CD4-positive, CD25-positive, alpha-beta regulatory T cell (primary cell): ENCODE measurements around the gene LIMD2. TPM values are rescaled to one million over a fixed set of nuclear protein-coding genes. Genes with fewer than 3 reads are reported as not detected.

Source experiments
- ATAC-seq, 2 donors: fragments of 150-1000 bp; cut with Tn5 transposase; one replicate each; pipeline ENCODE4 v1.10.0; 2021; ENCODE audit warnings: low read depth in 2 of 2, moderate number of reproducible peaks in 2 of 2, moderate library complexity in 1 of 2
- DNase-seq, 3 donors: peaks; one replicate each; pipeline versions ENCODE4 v3.0.0 to v3.0.0-alpha.2; 2012 to 2022; ENCODE audit warnings: mixed read lengths in 1 of 3
- H3K27ac ChIP-seq: one replicate; pipeline ENCODE4 v1.7.0; 2013; ENCODE audit warnings: mild to moderate bottlenecking, low read length; ENCODE audit not compliant: insufficient read depth, poor library complexity, severe bottlenecking
- H3K27me3 ChIP-seq: one replicate; pipeline ENCODE4 v1.7.0; 2013; ENCODE audit warnings: low read length; ENCODE audit not compliant: control insufficient read depth, insufficient read depth
- H3K36me3 ChIP-seq: one replicate; pipeline ENCODE4 v1.7.0; 2013; ENCODE audit warnings: mild to moderate bottlenecking, low read length, moderate library complexity; ENCODE audit not compliant: control insufficient read depth, insufficient read depth
- H3K4me1 ChIP-seq: 2 replicates; pipeline ENCODE4 v1.7.0; 2013; ENCODE audit warnings: mild to moderate bottlenecking, low read length; ENCODE audit not compliant: insufficient read depth, control insufficient read depth, poor library complexity, severe bottlenecking
- H3K4me3 ChIP-seq: one replicate; pipeline ENCODE4 v1.7.0; 2013; ENCODE audit warnings: low read depth, mild to moderate bottlenecking, low read length, moderate library complexity
- H3K9me3 ChIP-seq, 2 experiments: 1 replicate in 1 of 2; 2 replicates in 1 of 2; pipeline ENCODE4 v1.7.0; 2013; ENCODE audit warnings: low read length in 2 of 2, mild to moderate bottlenecking in 1 of 2, moderate library complexity in 1 of 2; ENCODE audit not compliant: control insufficient read depth in 2 of 2
- H3K27ac Mint-ChIP-seq, 3 donors: one replicate each; pipeline ENCODE4 v1.8.0; 2020 to 2022; ENCODE audit warnings: mild to moderate bottlenecking in 3 of 3, mixed read lengths in 3 of 3, moderate library complexity in 2 of 3
- H3K27me3 Mint-ChIP-seq: one replicate; pipeline ENCODE4 v1.8.0; 2022; ENCODE audit warnings: mild to moderate bottlenecking, mixed read lengths
- H3K36me3 Mint-ChIP-seq: one replicate; pipeline ENCODE4 v1.8.0; 2020; ENCODE audit warnings: mixed read lengths
- H3K4me1 Mint-ChIP-seq, 4 donors: one replicate each; pipeline ENCODE4 v1.8.0; 2020 to 2022; ENCODE audit warnings: mixed read lengths in 4 of 4, mild to moderate bottlenecking in 1 of 4
- H3K4me3 Mint-ChIP-seq, 4 donors: one replicate each; pipeline ENCODE4 v1.8.0; 2020 to 2022; ENCODE audit warnings: mild to moderate bottlenecking in 4 of 4, mixed read lengths in 4 of 4, moderate library complexity in 3 of 4
- H3K9me3 Mint-ChIP-seq, 7 donors: one replicate each; pipeline ENCODE4 v1.8.0; 2020 to 2022; ENCODE audit warnings: mixed read lengths in 7 of 7, mild to moderate bottlenecking in 3 of 7, moderate library complexity in 2 of 7
- polyA plus RNA-seq, 4 donors: library from polyadenylated mRNA; unstranded; fragments of 300-500 nt; fragmentation: Illumina TruSeq; gene quantifications; one replicate each; pipeline ENCODE4 v1.2.3, GENCODE V29; 2021
- total RNA-seq: library from RNA; stranded (reverse); gene quantifications from one replicate; pipeline ENCODE4 v1.2.3, GENCODE V29; 2022

The LIMD2 gene
- total and polyA plus RNA-seq, 5 donors from 2014 or later: 408 to 634 (median 471) TPM

GRCh38 chr17:63704836-63705235 is 4.9 kb upstream of the LIMD2 start:
- peaks cover 86% of the 10 kb centered on the region for H3K4me1 ChIP-seq
- H3K27me3 ChIP-seq: no peaks in the 10 kb centered on the region
- peak overlapping the region; percentile 43 for H3K27ac ChIP-seq
- H3K27me3 Mint-ChIP-seq: peaks cover 12% of the 10 kb centered on the region
- peaks cover 21% of the 10 kb centered on the region for H3K36me3 Mint-ChIP-seq
- H3K4me3 ChIP-seq: peak overlapping the region; percentile 43
- DNase-seq (no peak), ATAC-seq (no peak)
- H3K4me1 Mint-ChIP-seq: peaks cover 22 to 82% (median 59%) of the 10 kb centered on the region in 4 donors
- H3K9me3 Mint-ChIP-seq: peaks cover 0 to 2% (median 0%) of the 10 kb centered on the region in 7 donors
- peak overlapping the region; percentile 90 to 95 (median 95) for H3K27ac Mint-ChIP-seq
- no peaks in the 10 kb centered on the region for H3K36me3 ChIP-seq
- H3K9me3 ChIP-seq: no peaks in the 10 kb centered on the region
- H3K4me3 Mint-ChIP-seq: peak overlapping the region in 3 of 4 donors; percentile 77 to 100 (median 93)

GRCh38 chr17:63704259-63704576 is 4.3 kb upstream of the LIMD2 start:
- no peak for DNase-seq

GRCh38 chr17:63703556-63704258 is 3.8 kb upstream of the LIMD2 start:
- Histone ChIP-seq H3K27me3 (no peaks in the 10 kb centered on the region), H3K36me3 (no peaks in the 10 kb centered on the region), H3K9me3 (no peaks in the 10 kb centered on the region), H3K27ac (peak overlapping the region; percentile 93), H3K4me3 (peak overlapping the region; percentile 73), H3K4me1 (peaks cover 74% of the 10 kb centered on the region)
- Mint-ChIP-seq H3K9me3 (peaks cover 0 to 2% (median 0%) of the 10 kb centered on the region in 7 donors), H3K36me3 (peaks cover 21% of the 10 kb centered on the region), H3K4me3 (peak overlapping the region; percentile 93 to 100 (median 96)), H3K4me1 (peaks cover 16 to 71% (median 49%) of the 10 kb centered on the region in 4 donors), H3K27ac (peak overlapping the region; percentile 88 to 99 (median 98)), H3K27me3 (peaks cover 12% of the 10 kb centered on the region)
- ATAC-seq (no peak), DNase-seq (no peak)

More at GRCh38 chr17:63704259-63704576, 4.3 kb upstream of the LIMD2 start:
- peaks cover 0 to 2% (median 0%) of the 10 kb centered on the region in 7 donors for H3K9me3 Mint-ChIP-seq
- H3K36me3 Mint-ChIP-seq: peaks cover 21% of the 10 kb centered on the region
- peak overlapping the region; percentile 88 to 99 (median 98) for H3K27ac Mint-ChIP-seq
- H3K4me3 ChIP-seq: no peak overlapping the region
- no peaks in the 10 kb centered on the region for H3K27me3 ChIP-seq
- H3K4me1 ChIP-seq: peaks cover 80% of the 10 kb centered on the region
- no peak for ATAC-seq
- H3K27me3 Mint-ChIP-seq: peaks cover 12% of the 10 kb centered on the region
- H3K9me3 ChIP-seq: no peaks in the 10 kb centered on the region
- peak overlapping the region; percentile 1 for H3K27ac ChIP-seq
- peaks cover 17 to 76% (median 54%) of the 10 kb centered on the region in 4 donors for H3K4me1 Mint-ChIP-seq
- peak overlapping the region; percentile 56 to 100 (median 94) for H3K4me3 Mint-ChIP-seq
- H3K36me3 ChIP-seq: no peaks in the 10 kb centered on the region

- no peaks in the 10 kb centered on the region for H3K9me3 ChIP-seq
- peak overlapping the region; percentile 93 for H3K27ac ChIP-seq
- Mint-ChIP-seq H3K36me3 (peaks cover 26% of the 10 kb centered on the region), H3K27ac (peak overlapping the region; percentile 98 to 99 (median 98)), H3K4me1 (peaks cover 16 to 65% (median 45%) of the 10 kb centered on the region in 4 donors), H3K4me3 (peak overlapping the region; percentile 95 to 100 (median 98)), H3K27me3 (peaks cover 12% of the 10 kb centered on the region), H3K9me3 (peaks cover 0 to 4% (median 0%) of the 10 kb centered on the region in 7 donors)
- DNase-seq (no peak), ATAC-seq (no peak)
- H3K36me3 ChIP-seq: peaks cover 3% of the 10 kb centered on the region
- peak overlapping the region; percentile 73 for H3K4me3 ChIP-seq
- H3K4me1 ChIP-seq: peaks cover 77% of the 10 kb centered on the region
- no peaks in the 10 kb centered on the region for H3K27me3 ChIP-seq
These were observed 3.1 kb upstream of the LIMD2 start for GRCh38 chr17:63703029-63703428.

GRCh38 chr17:63702721-63703015 is 2.7 kb upstream of the LIMD2 start:
- H3K36me3 ChIP-seq: peaks cover 6% of the 10 kb centered on the region
- H3K9me3 ChIP-seq: no peaks in the 10 kb centered on the region
- peak overlapping the region; percentile 98 to 99 (median 98) for H3K27ac Mint-ChIP-seq
- peaks cover 12% of the 10 kb centered on the region for H3K27me3 Mint-ChIP-seq
- DNase-seq (no peak), ATAC-seq (no peak)
- peak overlapping the region; percentile 73 for H3K4me3 ChIP-seq
- peaks cover 16 to 67% (median 48%) of the 10 kb centered on the region in 4 donors for H3K4me1 Mint-ChIP-seq
- peak overlapping the region; percentile 93 for H3K27ac ChIP-seq
- peaks cover 80% of the 10 kb centered on the region for H3K4me1 ChIP-seq
- H3K27me3 ChIP-seq: no peaks in the 10 kb centered on the region
- peaks cover 0 to 6% (median 0%) of the 10 kb centered on the region in 7 donors for H3K9me3 Mint-ChIP-seq
- peaks cover 30% of the 10 kb centered on the region for H3K36me3 Mint-ChIP-seq
- peak overlapping the region; percentile 95 to 100 (median 98) for H3K4me3 Mint-ChIP-seq

- peak overlapping the region; percentile 93 for H3K27ac ChIP-seq
- H3K4me3 Mint-ChIP-seq: peak overlapping the region; percentile 95 to 100 (median 98)
- H3K27ac Mint-ChIP-seq: peak overlapping the region; percentile 98 to 99 (median 98)
- peak; percentile 66 to 95 (median 76) for DNase-seq
- peaks cover 81% of the 10 kb centered on the region for H3K4me1 ChIP-seq
- peak; percentile 23 to 36 for ATAC-seq
- H3K9me3 Mint-ChIP-seq: peaks cover 0 to 6% (median 0%) of the 10 kb centered on the region in 7 donors
- peaks cover 16 to 68% (median 49%) of the 10 kb centered on the region in 4 donors for H3K4me1 Mint-ChIP-seq
- no peaks in the 10 kb centered on the region for H3K9me3 ChIP-seq
- H3K36me3 ChIP-seq: peaks cover 11% of the 10 kb centered on the region
- H3K27me3 Mint-ChIP-seq: peaks cover 12% of the 10 kb centered on the region
- H3K36me3 Mint-ChIP-seq: peaks cover 32% of the 10 kb centered on the region
- no peaks in the 10 kb centered on the region for H3K27me3 ChIP-seq
- H3K4me3 ChIP-seq: peak overlapping the region; percentile 80
These were observed 2.2 kb upstream of the LIMD2 start for GRCh38 chr17:63701868-63702720.

- no peak for ATAC-seq
- Histone ChIP-seq H3K4me1 (peaks cover 81% of the 10 kb centered on the region), H3K36me3 (peaks cover 17% of the 10 kb centered on the region), H3K9me3 (no peaks in the 10 kb centered on the region), H3K27ac (peak overlapping the region; percentile 93), H3K27me3 (no peaks in the 10 kb centered on the region), H3K4me3 (peak overlapping the region; percentile 80)
- Mint-ChIP-seq H3K27me3 (peaks cover 12% of the 10 kb centered on the region), H3K4me1 (peaks cover 16 to 68% (median 49%) of the 10 kb centered on the region in 4 donors), H3K9me3 (peaks cover 0 to 6% (median 0%) of the 10 kb centered on the region in 7 donors), H3K27ac (peak overlapping the region; percentile 98 to 99 (median 98)), H3K4me3 (peak overlapping the region; percentile 95 to 100 (median 98)), H3K36me3 (peaks cover 39% of the 10 kb centered on the region)
- no peak for DNase-seq
These were observed 1.5 kb upstream of the LIMD2 start for GRCh38 chr17:63701456-63701820.
